IMR-90 (cell line): ENCODE results near the gene OGFR. TPM values are rescaled to one million over a fixed set of nuclear protein-coding genes. Genes with fewer than 3 reads are reported as not detected.

ENCODE experiments used
- ATAC-seq: fragments of 200-7000 bp; cut with Tn5 transposase; 2 replicates; pipeline ENCODE4 v1.9.1; 2020; ENCODE audit warnings: low read depth, mild to moderate bottlenecking, moderate library complexity
- BruUV-seq: library from RNA; stranded (reverse); fragments of 400-500 nt; replicated peaks from 2 replicates; lab custom pipeline; 2021; lab: Mats Ljungman, UMichigan
- CTCF ChIA-PET: fragments of 300-600 bp; formaldehyde crosslinking; extraction: SDS; loops from one replicate; lab custom pipeline; 2021; ENCODE audit warnings: antibody characterized with exemption; lab: Yijun Ruan, JAX
- POLR2A ChIA-PET: fragments of 300-600 bp; sonication (Branson Sonifier 250); formaldehyde crosslinking; loops from one replicate; lab custom pipeline; 2022; ENCODE audit warnings: antibody characterized with exemption; ENCODE audit not compliant: unreplicated experiment; lab: Charles Lee
- DNase-seq: peaks from one replicate; pipeline ENCODE4 v3.0.0; 2013
- H2AFZ ChIP-seq: replicated peaks from 2 replicates; pipeline ENCODE3; 2013; ENCODE audit warnings: low read length, mild to moderate bottlenecking; ENCODE audit not compliant: poor library complexity
- H2AK5ac ChIP-seq: 2 replicates; pipeline ENCODE4 v1.6.1; 2013; ENCODE audit warnings: low read depth, low read length, inconsistent platforms
- H2AK9ac ChIP-seq: replicated peaks from 2 replicates; pipeline ENCODE3; 2013; ENCODE audit warnings: mild to moderate bottlenecking, low read depth, low read length, moderate library complexity; ENCODE audit not compliant: poor library complexity
- H2BK120ac ChIP-seq: 2 replicates; pipeline ENCODE4 v1.6.1; 2013; ENCODE audit warnings: low read depth, low read length, inconsistent platforms
- H2BK15ac ChIP-seq: 3 replicates; pipeline ENCODE4 v1.6.1; 2013; ENCODE audit warnings: low read depth, low read length, inconsistent platforms
- H2BK20ac ChIP-seq: 2 replicates; pipeline ENCODE4 v1.6.1; 2013; ENCODE audit warnings: low read depth, mild to moderate bottlenecking, inconsistent platforms, low read length, moderate library complexity
- H2BK5ac ChIP-seq: 2 replicates; pipeline ENCODE4 v1.6.1; 2013; ENCODE audit warnings: mild to moderate bottlenecking, low read depth, low read length, inconsistent platforms; ENCODE audit not compliant: poor library complexity, severe bottlenecking
- H3K14ac ChIP-seq: replicated peaks from 2 replicates; pipeline ENCODE4 v1.6.1; 2013; ENCODE audit warnings: low read depth, low read length, inconsistent platforms
- H3K18ac ChIP-seq: 2 replicates; pipeline ENCODE4 v1.6.1; 2013; ENCODE audit warnings: low read depth, low read length, control low read depth
- H3K23ac ChIP-seq: 2 replicates; pipeline ENCODE4 v1.6.1; 2013; ENCODE audit warnings: low read depth, low read length, inconsistent platforms
- H3K27ac ChIP-seq: 2 replicates; pipeline ENCODE4 v1.5.1; 2013; ENCODE audit warnings: mild to moderate bottlenecking, control low read depth, low read length; ENCODE audit not compliant: insufficient read depth
- H3K27me3 ChIP-seq: 2 replicates; pipeline ENCODE4 v1.6.1; 2013; ENCODE audit warnings: low read length; ENCODE audit not compliant: control insufficient read depth, insufficient read depth
- H3K36me3 ChIP-seq: 2 replicates; pipeline ENCODE4 v1.6.1; 2013; ENCODE audit warnings: low read length, mixed read lengths; ENCODE audit not compliant: control insufficient read depth, insufficient read depth
- H3K4ac ChIP-seq: 2 replicates; pipeline ENCODE4 v1.6.1; 2013; ENCODE audit warnings: low read depth, low read length, inconsistent platforms
- H3K4me1 ChIP-seq: 2 replicates; pipeline ENCODE4 v1.6.1; 2013; ENCODE audit warnings: low read length, mixed read lengths; ENCODE audit not compliant: control insufficient read depth, insufficient read depth
- H3K4me2 ChIP-seq: 2 replicates; pipeline ENCODE4 v1.6.1; 2013; ENCODE audit warnings: low read depth, mild to moderate bottlenecking, control low read depth, low read length, moderate library complexity
- H3K4me3 ChIP-seq: 2 replicates; pipeline ENCODE4 v1.5.1; 2013; ENCODE audit warnings: low read depth, mild to moderate bottlenecking, control low read depth, low read length, moderate library complexity; ENCODE audit not compliant: insufficient read depth
- H3K56ac ChIP-seq: 2 replicates; pipeline ENCODE4 v1.6.1; 2013; ENCODE audit warnings: low read length, inconsistent platforms; ENCODE audit not compliant: insufficient read depth; ENCODE audit errors: extremely low read depth
- H3K79me1 ChIP-seq, 2 experiments: 2 replicates each; pipeline ENCODE4 v1.6.1; 2013; ENCODE audit warnings: low read length in 2 of 2, inconsistent platforms in 1 of 2, low read depth in 1 of 2
- H3K9ac ChIP-seq: 2 replicates; pipeline ENCODE4 v1.6.1; 2013; ENCODE audit warnings: low read depth, low read length, control low read depth
- H3K9me1 ChIP-seq: 2 replicates; pipeline ENCODE4 v1.6.1; 2013; ENCODE audit warnings: low read length, inconsistent platforms; ENCODE audit not compliant: insufficient read depth
- H3K9me3 ChIP-seq: 2 replicates; pipeline ENCODE4 v1.6.1; 2013; ENCODE audit warnings: low read length; ENCODE audit not compliant: control insufficient read depth, insufficient read depth
- H4K20me1 ChIP-seq: 2 replicates; pipeline ENCODE4 v1.6.1; 2013; ENCODE audit warnings: low read length, inconsistent platforms; ENCODE audit not compliant: insufficient read depth
- H4K5ac ChIP-seq: 2 replicates; pipeline ENCODE4 v1.6.1; 2013; ENCODE audit warnings: mild to moderate bottlenecking, low read depth, low read length, control low read depth
- H4K8ac ChIP-seq, 2 experiments: 2 replicates each; pipeline ENCODE4 v1.6.1; 2013; ENCODE audit warnings: low read depth in 2 of 2, low read length in 2 of 2, control low read depth in 1 of 2, inconsistent platforms in 1 of 2
- H4K91ac ChIP-seq: 2 replicates; pipeline ENCODE4 v1.6.1; 2013; ENCODE audit warnings: low read depth, low read length, inconsistent platforms; ENCODE audit not compliant: insufficient read depth
- BHLHE40 ChIP-seq: fragments of 150-350 bp; IDR thresholded peaks from 2 replicates; pipeline ENCODE4 v1.6.1; 2016; ENCODE audit warnings: mild to moderate bottlenecking, low read depth, low read length
- RAD21 ChIP-seq: IDR thresholded peaks from 2 replicates; pipeline ENCODE4 v1.6.1; 2012; ENCODE audit warnings: low read length, improper control_type of control experiment
- SMC3 ChIP-seq: fragments of 150-350 bp; IDR thresholded peaks from 2 replicates; pipeline ENCODE4 v1.6.1; 2016; ENCODE audit warnings: low read depth, mild to moderate bottlenecking, antibody characterized with exemption, low read length, moderate library complexity
- whole genome bisulfite sequencing, 2 experiments: methylation state at CpG; one replicate each; pipeline versions ENCODE4 v1.1.5 to v1.1.7; 2013; ENCODE audit warnings: missing lambda C conversion rate in 2 of 2; ENCODE audit not compliant: insufficient read length in 1 of 2; ENCODE audit errors: extremely low coverage in 2 of 2; 5-methylcytosine and 5-hydroxymethylcytosine counted together
- dilution Hi-C: fragments of 300-500 bp; cut with HindIII; formaldehyde crosslinking; loops from one replicate; pipeline ENCODE4 v1.14.3; 2018; ENCODE audit warnings: low sequenced_read_pairs; ENCODE audit not compliant: unreplicated experiment
- in situ Hi-C: fragments of 300-500 bp; cut with MboI; formaldehyde crosslinking; loops from 3 replicates; pipeline ENCODE4 v1.14.3; 2019; ENCODE audit warnings: low sequenced_read_pairs, inconsistent platforms, mixed read lengths
- intact Hi-C: fragments of 100-400 bp; cut with micrococcal nuclease; formaldehyde crosslinking; loops from 2 replicates; pipeline ENCODE4 v1.10.0; 2022
- polyA plus RNA-seq, 3 experiments: library from polyadenylated mRNA; depleted of rRNA; stranded (reverse); fragments of >200 nt; gene quantifications; 2 replicates each; pipeline ENCODE4 v1.2.3, GENCODE V29; 2012; ENCODE audit warnings: low replicate concordance in 1 of 3
- total RNA-seq: library from RNA; depleted of rRNA; stranded (reverse); fragments of >200 nt; gene quantifications from 2 replicates; pipeline ENCODE4 v1.2.3, GENCODE V29; 2012
- TF ChIP-seq, protein P1 (sequence below): conservative IDR thresholded peaks from 2 replicates; pipeline ENCODE4 v1.5.1; 2012; ENCODE audit warnings: mild to moderate bottlenecking, low read depth, low read length, improper control_type of control experiment
- TF ChIP-seq, protein P2 (sequence below): fragments of 150-350 bp; IDR thresholded peaks from 2 replicates; pipeline ENCODE4 v1.6.1; 2016; ENCODE audit warnings: low read depth, mild to moderate bottlenecking, low read length, moderate library complexity, borderline replicate concordance
- TF ChIP-seq, protein P3 (sequence below): fragments of 150-350 bp; IDR thresholded peaks from 2 replicates; pipeline ENCODE4 v1.6.1; 2017; ENCODE audit warnings: mild to moderate bottlenecking, antibody characterized with exemption, low read length, low read depth

The OGFR gene
- total and polyA plus RNA-seq, 2 of the 4 experiments (the other 2 are of a cell fraction): 22.4 to 30.1 TPM

DNA sequence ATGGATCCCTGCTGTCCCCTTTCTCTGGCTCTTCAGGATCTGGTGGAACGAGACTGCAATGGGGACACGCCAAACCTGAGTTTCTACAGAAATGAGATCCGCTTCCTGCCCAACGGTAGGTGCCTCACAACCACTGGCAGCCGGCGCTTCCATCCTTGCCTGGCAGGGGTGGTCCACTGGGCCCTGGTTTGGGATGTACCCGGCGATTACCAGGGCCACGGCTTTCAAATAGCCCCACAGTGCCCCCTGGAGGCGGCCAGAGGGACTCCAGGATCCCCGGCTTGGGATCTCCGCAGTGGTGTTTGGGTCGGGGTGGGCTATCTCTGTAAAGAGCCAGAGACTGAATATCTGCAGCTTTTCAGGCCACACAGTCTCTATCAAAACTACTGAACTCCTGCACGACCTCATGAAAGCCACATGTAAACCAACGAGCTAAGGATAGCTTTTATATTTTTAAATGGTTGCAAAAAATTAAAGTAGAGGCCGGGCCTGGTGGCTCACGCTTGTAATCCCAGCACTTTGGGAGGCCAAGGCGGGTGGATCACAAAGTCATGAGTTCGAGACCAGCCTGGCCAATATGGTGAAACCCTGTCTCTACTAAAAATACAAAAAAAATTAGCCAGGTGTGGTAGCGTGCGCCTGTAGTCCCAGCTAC, 3.7 kb downstream of the OGFR start:
- BruUV-seq: no TSS peak
- Histone ChIP-seq H3K9ac (no peak overlapping the region), H2BK5ac (no peak overlapping the region), H4K91ac (no peak overlapping the region), H3K18ac (no peak overlapping the region), H3K79me1 (peaks cover 19 to 45% of the 10 kb centered on the region in 2 experiments), H4K5ac (no peak overlapping the region), H2AFZ (no peak overlapping the region), H2AK5ac (no peak overlapping the region), H3K4me2 (no peak overlapping the region), H3K27ac (no peak overlapping the region), H2BK120ac (no peak overlapping the region), H3K14ac (no peak overlapping the region), H3K27me3 (no peaks in the 10 kb centered on the region), H3K4ac (no peak overlapping the region), H2AK9ac (no peak overlapping the region), H3K36me3 (peaks cover 44% of the 10 kb centered on the region), H4K8ac (no peak overlapping the region), H3K4me1 (peaks cover 10% of the 10 kb centered on the region), H3K9me1 (no peaks in the 10 kb centered on the region), H3K23ac (no peak overlapping the region), H3K56ac (no peak overlapping the region), H4K20me1 (peaks cover 50% of the 10 kb centered on the region), H2BK15ac (no peak overlapping the region), H2BK20ac (no peak overlapping the region), H3K4me3 (no peak overlapping the region), H3K9me3 (no peaks in the 10 kb centered on the region)
- intact Hi-C loops (loop anchor here (1.0 to 5.0 kb wide), 2 partner anchors 140 to 199 kb away; partner anchors contain the start of gene BHLHE23), dilution Hi-C loops (no loop called here), in situ Hi-C loops (no loop called here)
- TF ChIP-seq, protein P1, sequence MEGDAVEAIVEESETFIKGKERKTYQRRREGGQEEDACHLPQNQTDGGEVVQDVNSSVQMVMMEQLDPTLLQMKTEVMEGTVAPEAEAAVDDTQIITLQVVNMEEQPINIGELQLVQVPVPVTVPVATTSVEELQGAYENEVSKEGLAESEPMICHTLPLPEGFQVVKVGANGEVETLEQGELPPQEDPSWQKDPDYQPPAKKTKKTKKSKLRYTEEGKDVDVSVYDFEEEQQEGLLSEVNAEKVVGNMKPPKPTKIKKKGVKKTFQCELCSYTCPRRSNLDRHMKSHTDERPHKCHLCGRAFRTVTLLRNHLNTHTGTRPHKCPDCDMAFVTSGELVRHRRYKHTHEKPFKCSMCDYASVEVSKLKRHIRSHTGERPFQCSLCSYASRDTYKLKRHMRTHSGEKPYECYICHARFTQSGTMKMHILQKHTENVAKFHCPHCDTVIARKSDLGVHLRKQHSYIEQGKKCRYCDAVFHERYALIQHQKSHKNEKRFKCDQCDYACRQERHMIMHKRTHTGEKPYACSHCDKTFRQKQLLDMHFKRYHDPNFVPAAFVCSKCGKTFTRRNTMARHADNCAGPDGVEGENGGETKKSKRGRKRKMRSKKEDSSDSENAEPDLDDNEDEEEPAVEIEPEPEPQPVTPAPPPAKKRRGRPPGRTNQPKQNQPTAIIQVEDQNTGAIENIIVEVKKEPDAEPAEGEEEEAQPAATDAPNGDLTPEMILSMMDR: peak; percentile 81
- TF ChIP-seq BHLHE40: no peak
- peak; percentile 74 for TF ChIP-seq SMC3
- TF ChIP-seq, protein P2, sequence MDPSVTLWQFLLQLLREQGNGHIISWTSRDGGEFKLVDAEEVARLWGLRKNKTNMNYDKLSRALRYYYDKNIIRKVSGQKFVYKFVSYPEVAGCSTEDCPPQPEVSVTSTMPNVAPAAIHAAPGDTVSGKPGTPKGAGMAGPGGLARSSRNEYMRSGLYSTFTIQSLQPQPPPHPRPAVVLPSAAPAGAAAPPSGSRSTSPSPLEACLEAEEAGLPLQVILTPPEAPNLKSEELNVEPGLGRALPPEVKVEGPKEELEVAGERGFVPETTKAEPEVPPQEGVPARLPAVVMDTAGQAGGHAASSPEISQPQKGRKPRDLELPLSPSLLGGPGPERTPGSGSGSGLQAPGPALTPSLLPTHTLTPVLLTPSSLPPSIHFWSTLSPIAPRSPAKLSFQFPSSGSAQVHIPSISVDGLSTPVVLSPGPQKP: no peak
- peak; percentile 77 for TF ChIP-seq RAD21
- TF ChIP-seq, protein P3, sequence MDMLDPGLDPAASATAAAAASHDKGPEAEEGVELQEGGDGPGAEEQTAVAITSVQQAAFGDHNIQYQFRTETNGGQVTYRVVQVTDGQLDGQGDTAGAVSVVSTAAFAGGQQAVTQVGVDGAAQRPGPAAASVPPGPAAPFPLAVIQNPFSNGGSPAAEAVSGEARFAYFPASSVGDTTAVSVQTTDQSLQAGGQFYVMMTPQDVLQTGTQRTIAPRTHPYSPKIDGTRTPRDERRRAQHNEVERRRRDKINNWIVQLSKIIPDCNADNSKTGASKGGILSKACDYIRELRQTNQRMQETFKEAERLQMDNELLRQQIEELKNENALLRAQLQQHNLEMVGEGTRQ: no peak
- POLR2A ChIA-PET: interaction anchor here (0.6 kb wide), 1 partner anchor 453 kb away, joined by 8 read pairs; no protein-coding TSS in a partner anchor
- 37% methylated on average over 6 of the region's 21 CpGs; no CpG with 5 or more reads in 1 of the 2 experiments for WGBS, 2 experiments
- ATAC-seq (peak; percentile 64), DNase-seq (peak; percentile 48)
- CTCF ChIA-PET: no interaction called here
